ENCODE data around the gene ELP2. TPM values are rescaled to one million over a fixed set of nuclear protein-coding genes. Genes with fewer than 3 reads are reported as not detected.

ELP2 gene
- total and polyA plus RNA-seq, 2 of the 8 experiments (the other 6 are each of a cell fraction or from before 2014, with no cell fraction given), result 55.8 to 165 TPM

GRCh38 chr18:36107477-36107876, 22.2 kb upstream of the ELP2 start:
- Histone ChIP-seq H2BK12ac (ENCODE audit: low read depth, low read length) (no peak overlapping the region), H4K8ac (ENCODE audit: extremely low read depth, insufficient read depth, low read length) (no peak overlapping the region)
- CTCF ChIA-PET (ENCODE audit: partially characterized antibody), result interaction anchor here (0.7 to 2.9 kb wide), 5 partner anchors 12 to 641 kb away, joined by 3 to 19 read pairs (median 4); partner anchors contain the start of gene RPRD1A

More at GRCh38 chr18:36107477-36107876, 22.2 kb upstream of the ELP2 start:
- Histone ChIP-seq H4K91ac (replicated peaks; ENCODE audit: insufficient read length, low read length) (no peak overlapping the region), H3K36me3 (ENCODE audit: control insufficient read depth in 2 of 4, insufficient read depth in 4 of 4, low read length in 3 of 4) (peaks cover 4 to 22% (median 14%) of the 10 kb centered on the region in 4 experiments; a peak in 7 of 8 replicates), H4K20me1 (replicated peaks in 1 of 2; ENCODE audit: control insufficient read depth in 1 of 2, insufficient read depth in 2 of 2, low read length in 2 of 2) (no peaks in the 10 kb centered on the region), H2BK5ac (ENCODE audit: low read depth, low read length) (no peak overlapping the region), H4K5ac (ENCODE audit: insufficient read length, low read depth, low read length) (no peak overlapping the region), H2BK20ac (ENCODE audit: low read length) (no peak overlapping the region), H3K4ac (replicated peaks; ENCODE audit: insufficient read length, low read depth, low read length) (no peak overlapping the region), H2AK5ac (ENCODE audit: low read depth, low read length) (no peak overlapping the region), H3K27ac (ENCODE audit: low read depth, low read length) (no peak overlapping the region), H3K4me2 (ENCODE audit: insufficient read depth in 1 of 2, low read depth in 2 of 2, low read length in 2 of 2) (no peak overlapping the region), H3K56ac (replicated peaks; ENCODE audit: insufficient read length, low read depth, low read length) (no peak overlapping the region), H3K14ac (ENCODE audit: insufficient read length) (no peak overlapping the region), H3K9ac (replicated peaks in 1 of 4; ENCODE audit: extremely low read depth in 1 of 4, low read depth in 3 of 4, low read length in 3 of 4) (no peak overlapping the region), H3K79me1 (ENCODE audit: low read depth, low read length) (no peaks in the 10 kb centered on the region), H3K27me3 (replicated peaks in 1 of 4; ENCODE audit: control insufficient read depth in 3 of 4, extremely low read depth in 1 of 4, insufficient read depth in 3 of 4, low read length in 3 of 4) (no peaks in the 10 kb centered on the region), H3K9me3 (ENCODE audit: insufficient read depth in 2 of 2, low read depth in 1 of 2, low read length in 1 of 2) (no peaks in the 10 kb centered on the region), H3K4me1 (replicated peaks in 1 of 4; ENCODE audit: control insufficient read depth in 3 of 4, insufficient read depth in 4 of 4, low read length in 3 of 4) (no peaks in the 10 kb centered on the region), H2AFZ (ENCODE audit: low read length) (no peak overlapping the region), H3K79me2 (ENCODE audit: control insufficient read depth in 1 of 2, insufficient read depth in 2 of 2, low read length in 2 of 2) (no peaks in the 10 kb centered on the region), H3K23me2 (ENCODE audit: low read depth, low read length) (no peaks in the 10 kb centered on the region), H3K4me3 (ENCODE audit: extremely low read depth in 1 of 4, insufficient read depth in 2 of 4, low read depth in 3 of 4, low read length in 4 of 4) (no peak overlapping the region), H2BK15ac (ENCODE audit: low read length) (no peak overlapping the region), H3K23ac (ENCODE audit: insufficient read length) (no peak overlapping the region), H2BK120ac (replicated peaks; ENCODE audit: low read depth, low read length) (no peak overlapping the region), H3K18ac (ENCODE audit: extremely low read depth, low read length) (no peak overlapping the region)
- no peak for FAIRE-seq
- TF ChIP-seq TAF1 (IDR thresholded peaks at IDR 0.05; ENCODE audit: low read depth, low read length) (no peak), RXRA (IDR thresholded peaks at IDR 0.05; ENCODE audit: insufficient read depth, low read depth, low read length) (no peak), BCL11A (IDR thresholded peaks at IDR 0.05; ENCODE audit: low read depth in 2 of 2, low read length in 2 of 2) (no peak), RBBP5 (IDR thresholded peaks at IDR 0.05; ENCODE audit: borderline replicate concordance, low read depth, low read length) (no peak)
- no peak for DNase-seq (ENCODE audit: low read depth in 1 of 2, low spot score in 2 of 2)
- POLR2A ChIA-PET (ENCODE audit: partially characterized antibody), result interaction anchor here (2.1 kb wide), 1 partner anchor 23 kb away, joined by 7 read pairs; the partner anchor contains the start of gene ELP2
